ENCODE results near the gene PPARD.

DNA sequence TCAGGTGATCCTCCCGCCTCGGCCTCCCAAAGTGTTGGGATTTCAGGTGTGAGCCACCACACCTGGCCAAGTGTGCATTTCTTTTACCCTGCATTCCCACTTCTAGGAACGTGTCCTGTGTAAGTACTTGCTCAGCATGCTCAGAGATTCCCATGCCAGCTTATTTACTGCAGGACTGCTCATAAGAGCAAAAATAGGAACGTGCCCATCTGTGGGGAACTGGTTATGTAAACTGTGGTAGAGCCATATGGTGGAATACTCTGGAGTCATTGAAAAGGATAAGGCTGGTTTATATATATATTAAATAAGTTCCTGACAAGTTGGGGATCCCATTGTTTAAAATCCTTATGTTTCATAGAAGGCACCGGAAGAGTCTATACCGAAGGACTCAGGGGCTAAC is 71.6 kb downstream of the PPARD start:
- TF ChIP-seq CTCF (IDR thresholded peaks at IDR 0.05) (no peak), POLR2A (IDR thresholded peaks at IDR 0.05) (no peak)

Measured in lower leg skin (tissue), 3 donors.